IMR-90 (cell line): Measurements from ENCODE around the gene ALDH1B1. TPM values are rescaled to one million over a fixed set of nuclear protein-coding genes. Genes with fewer than 3 reads are reported as not detected.

ENCODE experiments used
- ATAC-seq: fragments of 200-7000 bp; cut with Tn5 transposase; 2 replicates; pipeline ENCODE4 v1.9.1; 2020; ENCODE audit warnings: low read depth, mild to moderate bottlenecking, moderate library complexity
- BruUV-seq: library from RNA; stranded (reverse); fragments of 400-500 nt; replicated peaks from 2 replicates; lab custom pipeline; 2021; lab: Mats Ljungman, UMichigan
- CTCF ChIA-PET: fragments of 300-600 bp; formaldehyde crosslinking; extraction: SDS; loops from one replicate; lab custom pipeline; 2021; ENCODE audit warnings: antibody characterized with exemption; lab: Yijun Ruan, JAX
- POLR2A ChIA-PET: fragments of 300-600 bp; sonication (Branson Sonifier 250); formaldehyde crosslinking; loops from one replicate; lab custom pipeline; 2022; ENCODE audit warnings: antibody characterized with exemption; ENCODE audit not compliant: unreplicated experiment; lab: Charles Lee
- DNase-seq: peaks from one replicate; pipeline ENCODE4 v3.0.0; 2013
- H2AFZ ChIP-seq: replicated peaks from 2 replicates; pipeline ENCODE3; 2013; ENCODE audit warnings: low read length, mild to moderate bottlenecking; ENCODE audit not compliant: poor library complexity
- H2AK5ac ChIP-seq: 2 replicates; pipeline ENCODE4 v1.6.1; 2013; ENCODE audit warnings: low read depth, low read length, inconsistent platforms
- H2AK9ac ChIP-seq: replicated peaks from 2 replicates; pipeline ENCODE3; 2013; ENCODE audit warnings: mild to moderate bottlenecking, low read depth, low read length, moderate library complexity; ENCODE audit not compliant: poor library complexity
- H2BK120ac ChIP-seq: 2 replicates; pipeline ENCODE4 v1.6.1; 2013; ENCODE audit warnings: low read depth, low read length, inconsistent platforms
- H2BK15ac ChIP-seq: 3 replicates; pipeline ENCODE4 v1.6.1; 2013; ENCODE audit warnings: low read depth, low read length, inconsistent platforms
- H2BK20ac ChIP-seq: 2 replicates; pipeline ENCODE4 v1.6.1; 2013; ENCODE audit warnings: low read depth, mild to moderate bottlenecking, inconsistent platforms, low read length, moderate library complexity
- H2BK5ac ChIP-seq: 2 replicates; pipeline ENCODE4 v1.6.1; 2013; ENCODE audit warnings: mild to moderate bottlenecking, low read depth, low read length, inconsistent platforms; ENCODE audit not compliant: poor library complexity, severe bottlenecking
- H3K14ac ChIP-seq: replicated peaks from 2 replicates; pipeline ENCODE4 v1.6.1; 2013; ENCODE audit warnings: low read depth, low read length, inconsistent platforms
- H3K18ac ChIP-seq: 2 replicates; pipeline ENCODE4 v1.6.1; 2013; ENCODE audit warnings: low read depth, low read length, control low read depth
- H3K23ac ChIP-seq: 2 replicates; pipeline ENCODE4 v1.6.1; 2013; ENCODE audit warnings: low read depth, low read length, inconsistent platforms
- H3K27ac ChIP-seq: 2 replicates; pipeline ENCODE4 v1.5.1; 2013; ENCODE audit warnings: mild to moderate bottlenecking, control low read depth, low read length; ENCODE audit not compliant: insufficient read depth
- H3K27me3 ChIP-seq: 2 replicates; pipeline ENCODE4 v1.6.1; 2013; ENCODE audit warnings: low read length; ENCODE audit not compliant: control insufficient read depth, insufficient read depth
- H3K36me3 ChIP-seq: 2 replicates; pipeline ENCODE4 v1.6.1; 2013; ENCODE audit warnings: low read length, mixed read lengths; ENCODE audit not compliant: control insufficient read depth, insufficient read depth
- H3K4ac ChIP-seq: 2 replicates; pipeline ENCODE4 v1.6.1; 2013; ENCODE audit warnings: low read depth, low read length, inconsistent platforms
- H3K4me1 ChIP-seq: 2 replicates; pipeline ENCODE4 v1.6.1; 2013; ENCODE audit warnings: low read length, mixed read lengths; ENCODE audit not compliant: control insufficient read depth, insufficient read depth
- H3K4me2 ChIP-seq: 2 replicates; pipeline ENCODE4 v1.6.1; 2013; ENCODE audit warnings: low read depth, mild to moderate bottlenecking, control low read depth, low read length, moderate library complexity
- H3K4me3 ChIP-seq: 2 replicates; pipeline ENCODE4 v1.5.1; 2013; ENCODE audit warnings: low read depth, mild to moderate bottlenecking, control low read depth, low read length, moderate library complexity; ENCODE audit not compliant: insufficient read depth
- H3K56ac ChIP-seq: 2 replicates; pipeline ENCODE4 v1.6.1; 2013; ENCODE audit warnings: low read length, inconsistent platforms; ENCODE audit not compliant: insufficient read depth; ENCODE audit errors: extremely low read depth
- H3K79me1 ChIP-seq, 2 experiments: 2 replicates each; pipeline ENCODE4 v1.6.1; 2013; ENCODE audit warnings: low read length in 2 of 2, inconsistent platforms in 1 of 2, low read depth in 1 of 2
- H3K9ac ChIP-seq: 2 replicates; pipeline ENCODE4 v1.6.1; 2013; ENCODE audit warnings: low read depth, low read length, control low read depth
- H3K9me1 ChIP-seq: 2 replicates; pipeline ENCODE4 v1.6.1; 2013; ENCODE audit warnings: low read length, inconsistent platforms; ENCODE audit not compliant: insufficient read depth
- H3K9me3 ChIP-seq: 2 replicates; pipeline ENCODE4 v1.6.1; 2013; ENCODE audit warnings: low read length; ENCODE audit not compliant: control insufficient read depth, insufficient read depth
- H4K20me1 ChIP-seq: 2 replicates; pipeline ENCODE4 v1.6.1; 2013; ENCODE audit warnings: low read length, inconsistent platforms; ENCODE audit not compliant: insufficient read depth
- H4K5ac ChIP-seq: 2 replicates; pipeline ENCODE4 v1.6.1; 2013; ENCODE audit warnings: mild to moderate bottlenecking, low read depth, low read length, control low read depth
- H4K8ac ChIP-seq, 2 experiments: 2 replicates each; pipeline ENCODE4 v1.6.1; 2013; ENCODE audit warnings: low read depth in 2 of 2, low read length in 2 of 2, control low read depth in 1 of 2, inconsistent platforms in 1 of 2
- H4K91ac ChIP-seq: 2 replicates; pipeline ENCODE4 v1.6.1; 2013; ENCODE audit warnings: low read depth, low read length, inconsistent platforms; ENCODE audit not compliant: insufficient read depth
- BHLHE40 ChIP-seq: fragments of 150-350 bp; IDR thresholded peaks from 2 replicates; pipeline ENCODE4 v1.6.1; 2016; ENCODE audit warnings: mild to moderate bottlenecking, low read depth, low read length
- CEBPB ChIP-seq: IDR thresholded peaks from 2 replicates; pipeline ENCODE4 v1.6.1; 2012; ENCODE audit warnings: low read depth, low read length, improper control_type of control experiment
- CHD1 ChIP-seq: IDR thresholded peaks from 2 replicates; pipeline ENCODE4 v1.6.1; 2012; ENCODE audit warnings: low read depth, low read length, improper control_type of control experiment
- FOS ChIP-seq: fragments of 150-350 bp; IDR thresholded peaks from 2 replicates; pipeline ENCODE4 v1.6.1; 2016; ENCODE audit warnings: low read depth, low read length
- MAFK ChIP-seq: IDR thresholded peaks from 2 replicates; pipeline ENCODE4 v1.6.1; 2012; ENCODE audit warnings: low read depth, low read length, improper control_type of control experiment
- MAZ ChIP-seq: IDR thresholded peaks from 2 replicates; pipeline ENCODE4 v1.6.1; 2012; ENCODE audit warnings: low read depth, mild to moderate bottlenecking, low read length, improper control_type of control experiment, moderate library complexity, borderline replicate concordance
- MXI1 ChIP-seq: IDR thresholded peaks from 2 replicates; pipeline ENCODE4 v1.6.1; 2012; ENCODE audit warnings: low read depth, mild to moderate bottlenecking, low read length, moderate library complexity, borderline replicate concordance
- NFE2L2 ChIP-seq: fragments of 150-350 bp; IDR thresholded peaks from 2 replicates; pipeline ENCODE4 v1.6.1; 2016; ENCODE audit warnings: low read depth, mild to moderate bottlenecking, low read length
- POLR2A ChIP-seq: IDR thresholded peaks from 2 replicates; pipeline ENCODE4 v1.6.1; 2012; ENCODE audit warnings: mild to moderate bottlenecking, low read depth, low read length
- RAD21 ChIP-seq: IDR thresholded peaks from 2 replicates; pipeline ENCODE4 v1.6.1; 2012; ENCODE audit warnings: low read length, improper control_type of control experiment
- RCOR1 ChIP-seq: IDR thresholded peaks from 2 replicates; pipeline ENCODE4 v1.6.1; 2012; ENCODE audit warnings: mild to moderate bottlenecking, low read length, improper control_type of control experiment; ENCODE audit not compliant: insufficient replicate concordance
- RFX5 ChIP-seq: IDR thresholded peaks from 2 replicates; pipeline ENCODE4 v1.8.0; 2012; ENCODE audit warnings: low read depth, mild to moderate bottlenecking, low read length, moderate library complexity
- SMC3 ChIP-seq: fragments of 150-350 bp; IDR thresholded peaks from 2 replicates; pipeline ENCODE4 v1.6.1; 2016; ENCODE audit warnings: low read depth, mild to moderate bottlenecking, antibody characterized with exemption, low read length, moderate library complexity
- WGBS, 2 experiments: methylation state at CpG; one replicate each; pipeline versions ENCODE4 v1.1.5 to v1.1.7; 2013; ENCODE audit warnings: missing lambda C conversion rate in 2 of 2; ENCODE audit not compliant: insufficient read length in 1 of 2; ENCODE audit errors: extremely low coverage in 2 of 2; 5-methylcytosine and 5-hydroxymethylcytosine counted together
- dilution Hi-C: fragments of 300-500 bp; cut with HindIII; formaldehyde crosslinking; loops from one replicate; pipeline ENCODE4 v1.14.3; 2018; ENCODE audit warnings: low sequenced_read_pairs; ENCODE audit not compliant: unreplicated experiment
- in situ Hi-C: fragments of 300-500 bp; cut with MboI; formaldehyde crosslinking; loops from 3 replicates; pipeline ENCODE4 v1.14.3; 2019; ENCODE audit warnings: low sequenced_read_pairs, inconsistent platforms, mixed read lengths
- intact Hi-C: fragments of 100-400 bp; cut with micrococcal nuclease; formaldehyde crosslinking; loops from 2 replicates; pipeline ENCODE4 v1.10.0; 2022
- polyA plus RNA-seq, 3 experiments: library from polyadenylated mRNA; depleted of rRNA; stranded (reverse); fragments of >200 nt; gene quantifications; 2 replicates each; pipeline ENCODE4 v1.2.3, GENCODE V29; 2012; ENCODE audit warnings: low replicate concordance in 1 of 3
- total RNA-seq: library from RNA; depleted of rRNA; stranded (reverse); fragments of >200 nt; gene quantifications from 2 replicates; pipeline ENCODE4 v1.2.3, GENCODE V29; 2012
- TF ChIP-seq, protein P1 (sequence below): fragments of 150-350 bp; IDR thresholded peaks from 2 replicates; pipeline ENCODE4 v1.6.1; 2016; ENCODE audit warnings: low read depth, mild to moderate bottlenecking, low read length, moderate library complexity, borderline replicate concordance
- TF ChIP-seq, protein P2 (sequence below): conservative IDR thresholded peaks from 2 replicates; pipeline ENCODE4 v1.5.1; 2012; ENCODE audit warnings: mild to moderate bottlenecking, low read depth, low read length, improper control_type of control experiment
- TF ChIP-seq, protein P3 (sequence below): fragments of 150-350 bp; IDR thresholded peaks from 2 replicates; pipeline ENCODE4 v1.6.1; 2017; ENCODE audit warnings: mild to moderate bottlenecking, antibody characterized with exemption, low read length, low read depth

ALDH1B1 gene
- total and polyA plus RNA-seq, 2 of the 4 experiments (the other 2 are of a cell fraction): 29.6 to 37.6 TPM

DNA sequence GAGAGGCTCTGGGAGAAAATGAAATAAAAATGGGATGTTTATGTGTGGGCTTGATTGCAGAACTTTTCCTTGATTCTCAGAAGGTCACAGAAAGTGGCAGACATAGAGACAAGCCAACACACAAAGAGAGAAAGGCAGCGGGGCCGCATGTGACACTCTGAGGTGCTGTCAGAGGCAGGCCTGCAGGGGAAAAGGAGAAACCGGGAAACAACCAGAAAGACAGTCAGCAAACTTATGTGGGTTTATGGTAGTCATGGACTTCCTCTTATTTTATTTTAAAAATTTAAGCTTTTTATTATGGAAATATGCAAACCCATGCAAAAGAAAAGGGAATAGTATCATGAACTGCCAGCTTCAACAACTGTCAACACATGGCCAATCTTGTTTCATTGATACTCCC lies 48.0 kb downstream of the ALDH1B1 start:
- H2BK15ac ChIP-seq: no peak overlapping the region
- H2BK20ac ChIP-seq: no peak overlapping the region
- ChIA-PET CTCF (no interaction called here), POLR2A (no interaction called here)
- no peak overlapping the region for H2AFZ ChIP-seq
- no peak overlapping the region for H3K4me2 ChIP-seq
- no CpG with 5 or more reads among the region's 3 CpGs for WGBS, 2 experiments
- no peak overlapping the region for H4K91ac ChIP-seq
- H3K23ac ChIP-seq: no peak overlapping the region
- dilution Hi-C loops (no loop called here), in situ Hi-C loops (no loop called here), intact Hi-C loops (no loop called here)
- no peak overlapping the region for H2BK5ac ChIP-seq
- no peak overlapping the region for H4K5ac ChIP-seq
- no peak overlapping the region for H2BK120ac ChIP-seq
- no peak overlapping the region for H3K14ac ChIP-seq
- H3K9me3 ChIP-seq: no peaks in the 10 kb centered on the region
- H2AK9ac ChIP-seq: no peak overlapping the region
- H3K56ac ChIP-seq: no peak overlapping the region
- H4K8ac ChIP-seq: no peak overlapping the region
- no TSS peak for BruUV-seq
- H2AK5ac ChIP-seq: no peak overlapping the region
- TF ChIP-seq, protein P1, sequence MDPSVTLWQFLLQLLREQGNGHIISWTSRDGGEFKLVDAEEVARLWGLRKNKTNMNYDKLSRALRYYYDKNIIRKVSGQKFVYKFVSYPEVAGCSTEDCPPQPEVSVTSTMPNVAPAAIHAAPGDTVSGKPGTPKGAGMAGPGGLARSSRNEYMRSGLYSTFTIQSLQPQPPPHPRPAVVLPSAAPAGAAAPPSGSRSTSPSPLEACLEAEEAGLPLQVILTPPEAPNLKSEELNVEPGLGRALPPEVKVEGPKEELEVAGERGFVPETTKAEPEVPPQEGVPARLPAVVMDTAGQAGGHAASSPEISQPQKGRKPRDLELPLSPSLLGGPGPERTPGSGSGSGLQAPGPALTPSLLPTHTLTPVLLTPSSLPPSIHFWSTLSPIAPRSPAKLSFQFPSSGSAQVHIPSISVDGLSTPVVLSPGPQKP: no peak
- TF ChIP-seq MAFK (no peak), RAD21 (no peak), NFE2L2 (no peak), BHLHE40 (no peak), FOS (no peak), MAZ (no peak), SMC3 (no peak), RCOR1 (no peak), CHD1 (no peak), CEBPB (no peak), RFX5 (no peak), POLR2A (no peak), MXI1 (no peak)
- TF ChIP-seq, protein P2, sequence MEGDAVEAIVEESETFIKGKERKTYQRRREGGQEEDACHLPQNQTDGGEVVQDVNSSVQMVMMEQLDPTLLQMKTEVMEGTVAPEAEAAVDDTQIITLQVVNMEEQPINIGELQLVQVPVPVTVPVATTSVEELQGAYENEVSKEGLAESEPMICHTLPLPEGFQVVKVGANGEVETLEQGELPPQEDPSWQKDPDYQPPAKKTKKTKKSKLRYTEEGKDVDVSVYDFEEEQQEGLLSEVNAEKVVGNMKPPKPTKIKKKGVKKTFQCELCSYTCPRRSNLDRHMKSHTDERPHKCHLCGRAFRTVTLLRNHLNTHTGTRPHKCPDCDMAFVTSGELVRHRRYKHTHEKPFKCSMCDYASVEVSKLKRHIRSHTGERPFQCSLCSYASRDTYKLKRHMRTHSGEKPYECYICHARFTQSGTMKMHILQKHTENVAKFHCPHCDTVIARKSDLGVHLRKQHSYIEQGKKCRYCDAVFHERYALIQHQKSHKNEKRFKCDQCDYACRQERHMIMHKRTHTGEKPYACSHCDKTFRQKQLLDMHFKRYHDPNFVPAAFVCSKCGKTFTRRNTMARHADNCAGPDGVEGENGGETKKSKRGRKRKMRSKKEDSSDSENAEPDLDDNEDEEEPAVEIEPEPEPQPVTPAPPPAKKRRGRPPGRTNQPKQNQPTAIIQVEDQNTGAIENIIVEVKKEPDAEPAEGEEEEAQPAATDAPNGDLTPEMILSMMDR: no peak
- TF ChIP-seq, protein P3, sequence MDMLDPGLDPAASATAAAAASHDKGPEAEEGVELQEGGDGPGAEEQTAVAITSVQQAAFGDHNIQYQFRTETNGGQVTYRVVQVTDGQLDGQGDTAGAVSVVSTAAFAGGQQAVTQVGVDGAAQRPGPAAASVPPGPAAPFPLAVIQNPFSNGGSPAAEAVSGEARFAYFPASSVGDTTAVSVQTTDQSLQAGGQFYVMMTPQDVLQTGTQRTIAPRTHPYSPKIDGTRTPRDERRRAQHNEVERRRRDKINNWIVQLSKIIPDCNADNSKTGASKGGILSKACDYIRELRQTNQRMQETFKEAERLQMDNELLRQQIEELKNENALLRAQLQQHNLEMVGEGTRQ: no peak
- peaks cover 14% of the 10 kb centered on the region for H3K4me1 ChIP-seq
- peaks cover 11% of the 10 kb centered on the region; the same call in 1 of the 2 replicates for H3K9me1 ChIP-seq
- no peaks in the 10 kb centered on the region for H4K20me1 ChIP-seq
- H3K27me3 ChIP-seq: no peaks in the 10 kb centered on the region; the same call in 1 of the 2 replicates
- H3K79me1 ChIP-seq: no peaks in the 10 kb centered on the region; a peak in 1 of 4 replicates
- H3K4me3 ChIP-seq: no peak overlapping the region
- no peak overlapping the region for H3K9ac ChIP-seq
- H3K18ac ChIP-seq: no peak overlapping the region
- no peaks in the 10 kb centered on the region for H3K36me3 ChIP-seq
- ATAC-seq (no peak), DNase-seq (no peak)
- H3K4ac ChIP-seq: no peak overlapping the region
- no peak overlapping the region for H3K27ac ChIP-seq
